MM.1S (cell line): ENCODE data around the gene EXOC3L1.
A peak's percentile ranks its signal among the peaks of the same experiment; 100 is the strongest.

Source experiments
- DNase-seq: peaks from one replicate; pipeline ENCODE4 v3.0.0-alpha.2; 2015
- H2AFZ ChIP-seq: fragments of 300-600 bp; sonication (generic); 2 replicates; pipeline ENCODE4 v1.6.0; 2016; ENCODE audit warnings: antibody characterized with exemption, low read length
- H3F3A ChIP-seq: fragments of 300-600 bp; sonication (generic); 2 replicates; pipeline ENCODE4 v1.6.1; 2016; ENCODE audit warnings: mild to moderate bottlenecking, antibody characterized with exemption, low read length, moderate library complexity, mixed read lengths; ENCODE audit not compliant: insufficient read depth
- H3K27ac ChIP-seq: fragments of 300-600 bp; sonication (generic); 2 replicates; pipeline ENCODE4 v1.5.1; 2016; ENCODE audit warnings: mild to moderate bottlenecking, low read length
- H3K27me3 ChIP-seq: fragments of 300-600 bp; sonication (generic); replicated peaks from 2 replicates; pipeline ENCODE4 v1.6.0; 2016; ENCODE audit warnings: low read length; ENCODE audit not compliant: insufficient read depth
- H3K36me3 ChIP-seq: fragments of 300-600 bp; sonication (generic); replicated peaks from 2 replicates; pipeline ENCODE4 v1.6.1; 2016; ENCODE audit warnings: mild to moderate bottlenecking, low read length, mixed read lengths; ENCODE audit not compliant: insufficient read depth
- H3K4me1 ChIP-seq: fragments of 300-600 bp; sonication (generic); 2 replicates; pipeline ENCODE4 v1.6.1; 2016; ENCODE audit warnings: low read length, mixed read lengths
- H3K4me2 ChIP-seq: fragments of 300-600 bp; sonication (generic); 2 replicates; pipeline ENCODE4 v1.6.0; 2016; ENCODE audit warnings: low read depth, low read length
- H3K4me3 ChIP-seq: fragments of 300-600 bp; sonication (generic); 2 replicates; pipeline ENCODE4 v1.5.1; 2016; ENCODE audit warnings: low read length, mixed read lengths
- H3K79me2 ChIP-seq: fragments of 300-600 bp; sonication (generic); 2 replicates; pipeline ENCODE4 v1.6.1; 2016; ENCODE audit warnings: mixed run types, low read length, mixed read lengths
- H3K9ac ChIP-seq: fragments of 300-600 bp; sonication (generic); 2 replicates; pipeline ENCODE4 v1.6.1; 2016; ENCODE audit warnings: low read length, mixed read lengths
- H3K9me2 ChIP-seq: fragments of 300-600 bp; sonication (generic); replicated peaks from 2 replicates; pipeline ENCODE4 v1.6.1; 2016; ENCODE audit warnings: mild to moderate bottlenecking, low read length, mixed read lengths; ENCODE audit not compliant: insufficient read depth
- H3K9me3 ChIP-seq: fragments of 300-600 bp; sonication (generic); replicated peaks from 2 replicates; pipeline ENCODE4 v1.6.1; 2016; ENCODE audit warnings: mild to moderate bottlenecking, low read length, mixed read lengths; ENCODE audit not compliant: insufficient read depth
- H4K20me1 ChIP-seq: fragments of 300-600 bp; sonication (generic); 2 replicates; pipeline ENCODE4 v1.6.1; 2016; ENCODE audit warnings: mild to moderate bottlenecking, low read length, moderate library complexity, mixed read lengths; ENCODE audit not compliant: insufficient read depth
- EZH2 ChIP-seq: fragments of 300-600 bp; sonication (generic); optimal IDR thresholded peaks from 2 replicates; pipeline ENCODE3; 2017; ENCODE audit warnings: low read depth, mild to moderate bottlenecking, antibody characterized with exemption, low read length, mixed read lengths
- EZH2phosphoT487 ChIP-seq: fragments of 300-600 bp; sonication (generic); IDR thresholded peaks from 2 replicates; pipeline ENCODE4 v1.6.1; 2018; ENCODE audit warnings: antibody characterized with exemption, low read length
- TF ChIP-seq, protein P1 (sequence below): fragments of 300-600 bp; sonication (generic); IDR thresholded peaks from 2 replicates; pipeline ENCODE4 v1.5.1; 2016; ENCODE audit warnings: antibody characterized with exemption, low read length, mixed read lengths

EXOC3L1 gene

DNA sequence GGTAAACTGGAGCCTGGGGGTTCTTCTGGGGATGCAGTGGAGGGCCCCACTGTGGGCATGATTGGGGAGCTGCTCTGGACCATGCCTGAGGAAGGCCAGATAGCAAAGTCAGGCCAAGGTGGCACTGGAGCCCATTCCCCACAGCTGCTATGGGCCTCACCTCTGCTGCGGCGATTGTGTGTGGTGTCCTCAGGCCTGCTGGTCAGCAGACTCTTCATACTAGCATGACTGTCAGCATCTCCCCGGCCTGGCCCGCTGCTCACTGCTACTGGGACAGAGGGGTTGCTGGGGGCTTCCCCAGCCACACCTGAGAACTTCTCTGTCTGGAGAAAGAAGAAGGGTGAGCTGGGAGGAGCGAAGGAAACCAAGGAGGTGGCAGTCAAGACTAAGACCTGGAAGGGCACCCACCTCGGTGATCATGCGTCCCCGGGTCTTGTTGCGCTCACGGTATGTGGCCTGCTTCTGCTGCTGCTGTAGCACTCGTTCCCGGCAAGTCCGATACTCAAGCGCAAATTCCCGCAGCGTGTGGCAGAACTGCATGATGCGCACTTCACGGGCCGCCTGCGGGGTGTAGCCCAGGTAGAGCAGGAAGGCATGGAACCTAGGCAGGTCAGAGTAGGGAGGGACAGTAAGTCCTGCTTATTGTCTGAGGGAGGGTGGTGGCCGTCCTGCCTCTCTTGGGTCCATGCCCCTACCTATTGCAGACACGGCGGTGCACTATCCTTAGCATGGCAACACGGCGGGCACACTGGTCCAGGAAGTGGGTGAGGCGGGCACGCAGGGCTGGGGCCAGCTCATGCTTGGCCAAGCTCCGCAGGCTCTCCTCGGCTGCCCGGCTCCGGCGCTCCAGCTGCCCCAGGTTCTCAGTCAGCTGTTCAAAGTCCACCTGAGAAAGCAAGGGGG lies 40.2 kb upstream of the EXOC3L1 start:
- no peaks in the 10 kb centered on the region for H3K27me3 ChIP-seq
- no peaks in the 10 kb centered on the region for H4K20me1 ChIP-seq
- no peak overlapping the region for H2AFZ ChIP-seq
- peaks cover 31% of the 10 kb centered on the region for H3K79me2 ChIP-seq
- no peak overlapping the region for H3K27ac ChIP-seq
- H3K9ac ChIP-seq: no peak overlapping the region
- no peaks in the 10 kb centered on the region; the same call in none of the 2 replicates for H3F3A ChIP-seq
- DNase-seq: no peak
- no peak overlapping the region for H3K4me2 ChIP-seq
- no peak overlapping the region for H3K4me3 ChIP-seq
- H3K9me3 ChIP-seq: no peaks in the 10 kb centered on the region
- H3K4me1 ChIP-seq: peaks cover 12% of the 10 kb centered on the region
- H3K36me3 ChIP-seq: no peaks in the 10 kb centered on the region; the same call in 1 of the 2 replicates
- H3K9me2 ChIP-seq: no peaks in the 10 kb centered on the region
- no peak for TF ChIP-seq EZH2

DNA sequence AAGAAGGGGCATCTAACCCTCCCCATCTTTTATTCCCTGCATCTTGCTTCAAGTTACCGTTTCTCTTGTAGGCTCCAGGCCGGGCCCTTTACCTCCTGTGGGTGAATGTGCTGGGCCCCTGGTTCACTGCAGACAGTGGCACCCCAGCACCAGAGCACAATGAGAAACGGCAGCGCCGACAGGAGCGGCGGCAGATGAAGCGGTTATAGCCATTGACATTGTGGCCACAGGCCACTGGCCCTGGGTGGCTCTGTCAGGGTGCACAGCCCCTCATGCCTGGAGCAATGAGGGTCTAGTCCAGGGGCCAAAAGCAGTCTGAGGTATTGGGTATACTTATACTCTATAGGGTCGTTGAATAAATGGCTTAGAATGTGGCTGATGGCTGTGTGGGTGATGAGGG lies 39.0 kb upstream of the EXOC3L1 start:
- Histone ChIP-seq H3K4me1 (peaks cover 12% of the 10 kb centered on the region), H3K27me3 (no peaks in the 10 kb centered on the region), H3K9me2 (no peaks in the 10 kb centered on the region), H3F3A (no peaks in the 10 kb centered on the region; the same call in 1 of the 2 replicates), H3K4me2 (no peak overlapping the region), H4K20me1 (no peaks in the 10 kb centered on the region), H3K36me3 (no peaks in the 10 kb centered on the region; the same call in 1 of the 2 replicates), H3K27ac (no peak overlapping the region), H3K9me3 (no peaks in the 10 kb centered on the region), H3K79me2 (peaks cover 31% of the 10 kb centered on the region), H2AFZ (no peak overlapping the region), H3K9ac (no peak overlapping the region), H3K4me3 (no peak overlapping the region)
- TF ChIP-seq EZH2phosphoT487 (no peak), EZH2 (no peak)
- TF ChIP-seq, protein P1, sequence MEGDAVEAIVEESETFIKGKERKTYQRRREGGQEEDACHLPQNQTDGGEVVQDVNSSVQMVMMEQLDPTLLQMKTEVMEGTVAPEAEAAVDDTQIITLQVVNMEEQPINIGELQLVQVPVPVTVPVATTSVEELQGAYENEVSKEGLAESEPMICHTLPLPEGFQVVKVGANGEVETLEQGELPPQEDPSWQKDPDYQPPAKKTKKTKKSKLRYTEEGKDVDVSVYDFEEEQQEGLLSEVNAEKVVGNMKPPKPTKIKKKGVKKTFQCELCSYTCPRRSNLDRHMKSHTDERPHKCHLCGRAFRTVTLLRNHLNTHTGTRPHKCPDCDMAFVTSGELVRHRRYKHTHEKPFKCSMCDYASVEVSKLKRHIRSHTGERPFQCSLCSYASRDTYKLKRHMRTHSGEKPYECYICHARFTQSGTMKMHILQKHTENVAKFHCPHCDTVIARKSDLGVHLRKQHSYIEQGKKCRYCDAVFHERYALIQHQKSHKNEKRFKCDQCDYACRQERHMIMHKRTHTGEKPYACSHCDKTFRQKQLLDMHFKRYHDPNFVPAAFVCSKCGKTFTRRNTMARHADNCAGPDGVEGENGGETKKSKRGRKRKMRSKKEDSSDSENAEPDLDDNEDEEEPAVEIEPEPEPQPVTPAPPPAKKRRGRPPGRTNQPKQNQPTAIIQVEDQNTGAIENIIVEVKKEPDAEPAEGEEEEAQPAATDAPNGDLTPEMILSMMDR: no peak
- DNase-seq: no peak

DNA sequence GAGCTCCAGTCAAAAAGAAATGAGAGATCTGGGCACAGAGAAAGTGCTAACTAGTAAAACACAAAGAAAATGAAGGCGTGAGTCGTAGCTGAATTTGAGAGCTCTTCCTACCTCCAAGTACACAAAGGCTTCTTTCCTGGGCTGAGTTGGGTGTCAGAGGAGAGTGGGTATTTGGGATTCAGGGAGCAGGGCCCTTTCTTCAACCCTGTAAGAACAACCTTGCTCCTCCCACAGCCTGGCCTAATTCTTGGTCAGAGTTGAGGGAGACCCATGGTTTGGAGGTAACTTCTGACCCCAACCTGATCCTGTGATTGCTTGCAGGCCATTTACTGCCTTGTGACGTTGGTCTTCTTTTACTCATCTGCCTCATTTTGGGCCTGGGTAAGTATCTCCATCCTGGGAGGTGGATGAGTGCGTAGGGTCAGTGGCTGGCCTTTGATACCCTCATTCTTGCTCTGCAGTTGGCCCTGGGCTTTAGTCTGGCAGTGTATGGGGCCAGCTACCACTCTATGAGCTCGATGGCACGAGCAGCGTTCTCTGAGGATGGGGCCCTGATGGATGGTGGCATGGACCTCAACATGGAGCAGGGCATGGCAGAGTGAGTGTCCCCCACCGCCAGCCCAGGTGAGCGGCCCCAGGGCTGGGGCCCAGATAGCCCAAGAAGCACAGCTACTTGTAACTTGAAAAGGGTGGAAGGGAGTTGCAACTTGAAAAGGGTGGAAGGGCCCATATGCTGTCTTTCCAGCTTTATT lies 38.3 kb upstream of the EXOC3L1 start:
- TF ChIP-seq, protein P1: no peak
- TF ChIP-seq EZH2phosphoT487: no peak
- TF ChIP-seq EZH2: no peak
- Histone ChIP-seq H3K79me2 (peaks cover 31% of the 10 kb centered on the region), H3K4me2 (peak overlapping the region; percentile 91), H3K9me2 (no peaks in the 10 kb centered on the region), H2AFZ (no peak overlapping the region), H3K36me3 (no peaks in the 10 kb centered on the region; the same call in 1 of the 2 replicates), H3F3A (no peaks in the 10 kb centered on the region; the same call in 1 of the 2 replicates), H3K27ac (no peak overlapping the region), H3K4me3 (peak overlapping the region; percentile 96), H3K27me3 (no peaks in the 10 kb centered on the region), H3K4me1 (peaks cover 12% of the 10 kb centered on the region), H4K20me1 (no peaks in the 10 kb centered on the region), H3K9ac (peak overlapping the region; percentile 92), H3K9me3 (no peaks in the 10 kb centered on the region)
- no peak for DNase-seq
